ENCODE results near the gene ELMO3.

- TF ChIP-seq CTCF (IDR thresholded peaks at IDR 0.05) (no peak), POLR2A (IDR thresholded peaks at IDR 0.05) (peak in 2 of 3 donors; percentile 11 to 29)
These were observed 34.3 kb upstream of the ELMO3 start, which contains the start of gene HSF4 for GRCh38 chr16:67164599-67165061.
